ENCODE data around the gene PFKFB3.

- no peak for TF ChIP-seq FOXM1 (IDR thresholded peaks at IDR 0.05; ENCODE audit: borderline replicate concordance)
- TF ChIP-seq TARDBP (IDR thresholded peaks at IDR 0.05) = no peak
- TF ChIP-seq, protein P1, sequence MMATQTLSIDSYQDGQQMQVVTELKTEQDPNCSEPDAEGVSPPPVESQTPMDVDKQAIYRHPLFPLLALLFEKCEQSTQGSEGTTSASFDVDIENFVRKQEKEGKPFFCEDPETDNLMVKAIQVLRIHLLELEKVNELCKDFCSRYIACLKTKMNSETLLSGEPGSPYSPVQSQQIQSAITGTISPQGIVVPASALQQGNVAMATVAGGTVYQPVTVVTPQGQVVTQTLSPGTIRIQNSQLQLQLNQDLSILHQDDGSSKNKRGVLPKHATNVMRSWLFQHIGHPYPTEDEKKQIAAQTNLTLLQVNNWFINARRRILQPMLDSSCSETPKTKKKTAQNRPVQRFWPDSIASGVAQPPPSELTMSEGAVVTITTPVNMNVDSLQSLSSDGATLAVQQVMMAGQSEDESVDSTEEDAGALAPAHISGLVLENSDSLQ (IDR thresholded peaks at IDR 0.05) = no peak
- no peak for TF ChIP-seq SP1 (IDR thresholded peaks at IDR 0.05)
These were observed 11.2 kb upstream of the PFKFB3 start for GRCh38 chr10:6191569-6191968.
